GM20000 (cell line): Measurements from ENCODE around the gene CALML3.

Source experiments
- DNase-seq: peaks from one replicate; pipeline ENCODE4 v3.0.0; 2012; ENCODE audit warnings: low spot score
- CTCF ChIP-seq: IDR thresholded peaks from 2 replicates; pipeline ENCODE4 v1.5.1; 2012; ENCODE audit warnings: mild to moderate bottlenecking, control low read depth; ENCODE audit errors: extremely low read depth, missing control alignments

CALML3 gene

GRCh38 chr10:5530846-5531557 lies 6.2 kb downstream of the CALML3 start:
- no peak for TF ChIP-seq CTCF

GRCh38 chr10:5531558-5532306 lies 7.0 kb downstream of the CALML3 start:
- no peak for DNase-seq
- no peak for TF ChIP-seq CTCF

More at GRCh38 chr10:5530846-5531557, 6.2 kb downstream of the CALML3 start:
- DNase-seq = no peak

GRCh38 chr10:5532307-5532605 lies 7.5 kb downstream of the CALML3 start:
- no peak for DNase-seq
- TF ChIP-seq CTCF = no peak

GRCh38 chr10:5532618-5533097 lies 7.9 kb downstream of the CALML3 start:
- TF ChIP-seq CTCF = no peak
- no peak for DNase-seq

GRCh38 chr10:5533098-5533731 lies 8.5 kb downstream of the CALML3 start:
- no peak for DNase-seq
- TF ChIP-seq CTCF = no peak

- DNase-seq = no peak
- TF ChIP-seq CTCF = no peak
These were observed 9.5 kb downstream of the CALML3 start for GRCh38 chr10:5534051-5534821.
